ENCODE measurements around the gene CNTFR.

DNA sequence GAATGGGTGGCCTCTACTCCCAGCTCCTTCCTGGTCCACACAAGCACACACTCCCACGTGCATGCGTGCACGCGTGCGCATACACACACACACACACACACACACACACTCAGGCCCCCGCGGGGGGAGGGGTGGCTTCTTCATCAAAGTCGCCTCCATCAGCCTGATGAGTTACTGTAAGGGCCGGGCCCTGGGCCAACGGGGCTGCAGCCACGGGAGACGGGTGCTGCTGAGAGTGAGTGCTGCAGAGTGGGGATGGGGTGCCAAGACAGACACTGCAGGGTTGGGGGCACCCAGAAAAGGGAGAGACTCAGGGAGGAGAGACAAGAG, 18.1 kb downstream of the CNTFR start:
- TF ChIP-seq POLR2A (IDR thresholded peaks at IDR 0.05), result no peak
- TF ChIP-seq, protein P1, sequence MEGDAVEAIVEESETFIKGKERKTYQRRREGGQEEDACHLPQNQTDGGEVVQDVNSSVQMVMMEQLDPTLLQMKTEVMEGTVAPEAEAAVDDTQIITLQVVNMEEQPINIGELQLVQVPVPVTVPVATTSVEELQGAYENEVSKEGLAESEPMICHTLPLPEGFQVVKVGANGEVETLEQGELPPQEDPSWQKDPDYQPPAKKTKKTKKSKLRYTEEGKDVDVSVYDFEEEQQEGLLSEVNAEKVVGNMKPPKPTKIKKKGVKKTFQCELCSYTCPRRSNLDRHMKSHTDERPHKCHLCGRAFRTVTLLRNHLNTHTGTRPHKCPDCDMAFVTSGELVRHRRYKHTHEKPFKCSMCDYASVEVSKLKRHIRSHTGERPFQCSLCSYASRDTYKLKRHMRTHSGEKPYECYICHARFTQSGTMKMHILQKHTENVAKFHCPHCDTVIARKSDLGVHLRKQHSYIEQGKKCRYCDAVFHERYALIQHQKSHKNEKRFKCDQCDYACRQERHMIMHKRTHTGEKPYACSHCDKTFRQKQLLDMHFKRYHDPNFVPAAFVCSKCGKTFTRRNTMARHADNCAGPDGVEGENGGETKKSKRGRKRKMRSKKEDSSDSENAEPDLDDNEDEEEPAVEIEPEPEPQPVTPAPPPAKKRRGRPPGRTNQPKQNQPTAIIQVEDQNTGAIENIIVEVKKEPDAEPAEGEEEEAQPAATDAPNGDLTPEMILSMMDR (IDR thresholded peaks at IDR 0.05 in 4 of 5, conservative IDR thresholded peaks at IDR 0.05 in 1 of 5), result no peak
